Natural killer cell (primary cell): ENCODE results near the gene NOS1AP. TPM values are rescaled to one million over a fixed set of nuclear protein-coding genes. Genes with fewer than 3 reads are reported as not detected.

Source experiments
- ATAC-seq, 3 donors: fragments of 150-1000 bp in 2 of 3; fragments of 200-7000 bp in 1 of 3; cut with Tn5 transposase; 1 replicate in 1 of 3; 2 replicates in 2 of 3; pipeline ENCODE4 v1.10.0; 2021; ENCODE audit warnings: mild to moderate bottlenecking in 2 of 3, moderate library complexity in 2 of 3
- DNase-seq, 2 donors: peaks; one replicate each; pipeline versions ENCODE4 v3.0.0 to v3.0.0-alpha.2; 2013 to 2021; ENCODE audit warnings: mixed read lengths in 1 of 2
- H3K27ac ChIP-seq: one replicate; pipeline ENCODE4 v1.5.1; 2013; ENCODE audit warnings: mild to moderate bottlenecking, low read length
- H3K27me3 ChIP-seq: one replicate; pipeline ENCODE4 v1.6.1; 2013; ENCODE audit warnings: low read length; ENCODE audit not compliant: control insufficient read depth, insufficient read depth
- H3K36me3 ChIP-seq: one replicate; pipeline ENCODE4 v1.6.1; 2013; ENCODE audit warnings: low read length; ENCODE audit not compliant: control insufficient read depth, insufficient read depth
- H3K4me1 ChIP-seq: one replicate; pipeline ENCODE4 v1.6.1; 2013; ENCODE audit warnings: low read length; ENCODE audit not compliant: control insufficient read depth, insufficient read depth
- H3K4me3 ChIP-seq: one replicate; pipeline ENCODE4 v1.5.1; 2013; ENCODE audit warnings: low read length
- H3K9me3 ChIP-seq: one replicate; pipeline ENCODE4 v1.6.1; 2013; ENCODE audit warnings: low read length; ENCODE audit not compliant: control insufficient read depth, insufficient read depth
- H3K27ac Mint-ChIP-seq, 2 donors: one replicate each; pipeline ENCODE4 v1.8.0; 2022; ENCODE audit warnings: mild to moderate bottlenecking in 2 of 2, mixed read lengths in 2 of 2, moderate library complexity in 1 of 2
- H3K27me3 Mint-ChIP-seq, 2 donors: one replicate each; pipeline ENCODE4 v1.8.0; 2022; ENCODE audit warnings: low read depth in 2 of 2, mixed read lengths in 2 of 2
- H3K36me3 Mint-ChIP-seq: one replicate; pipeline ENCODE4 v1.8.0; 2022; ENCODE audit warnings: mixed read lengths
- H3K4me1 Mint-ChIP-seq, 2 donors: one replicate each; pipeline ENCODE4 v1.8.0; 2022; ENCODE audit warnings: mixed read lengths in 2 of 2
- H3K4me3 Mint-ChIP-seq: one replicate; pipeline ENCODE4 v1.8.0; 2022; ENCODE audit warnings: mild to moderate bottlenecking, moderate library complexity, mixed read lengths
- H3K9me3 Mint-ChIP-seq, 2 donors: one replicate each; pipeline ENCODE4 v1.8.0; 2022; ENCODE audit warnings: mixed read lengths in 2 of 2
- CTCF ChIP-seq: fragments of 200-600 bp; IDR thresholded peaks from one replicate; pipeline ENCODE4 v1.8.0; 2022; ENCODE audit warnings: antibody characterized with exemption
- WGBS: methylation state at CpG from one replicate; pipeline ENCODE4 v1.1.7; 2013; ENCODE audit warnings: missing lambda C conversion rate; ENCODE audit not compliant: insufficient coverage; 5-methylcytosine and 5-hydroxymethylcytosine counted together
- intact Hi-C: fragments of 100-400 bp; cut with micrococcal nuclease; formaldehyde crosslinking; loops from one replicate; pipeline ENCODE4 v1.14.2; 2022
- total RNA-seq, 4 donors: library from RNA; stranded (reverse); fragments of 120-200 nt in 1 of 4; gene quantifications; one replicate each; pipeline versions ENCODE4 v1.2.3 to v1.2.4, GENCODE V29; 2013 to 2022

NOS1AP gene
- total RNA-seq, 3 donors from 2014 or later (not counting 1 experiment from before 2014, with no cell fraction given): 0.09 to 0.20 TPM; not detected in 1

- Histone ChIP-seq H3K9me3 (no peaks in the 10 kb centered on the region), H3K4me3 (no peak overlapping the region), H3K27me3 (no peaks in the 10 kb centered on the region), H3K4me1 (no peaks in the 10 kb centered on the region), H3K36me3 (no peaks in the 10 kb centered on the region), H3K27ac (no peak overlapping the region)
- intact Hi-C loops: no loop called here
- no peak for TF ChIP-seq CTCF
- Mint-ChIP-seq H3K36me3 (no peaks in the 10 kb centered on the region), H3K4me3 (no peak overlapping the region), H3K9me3 (no peaks in the 10 kb centered on the region), H3K4me1 (no peaks in the 10 kb centered on the region), H3K27me3 (peaks cover 3 to 10% of the 10 kb centered on the region in 2 donors), H3K27ac (no peak overlapping the region)
- ATAC-seq: no peak
- 100% methylated on average over 1 of the region's 1 CpG for WGBS
- DNase-seq: no peak
Observed at GRCh38 chr1:162342452-162342983, 273.0 kb downstream of the NOS1AP start.

- H3K4me1 Mint-ChIP-seq: no peaks in the 10 kb centered on the region
- intact Hi-C loops: no loop called here
- DNase-seq (no peak), ATAC-seq (no peak)
- no peaks in the 10 kb centered on the region for H3K36me3 Mint-ChIP-seq
- H3K9me3 ChIP-seq: no peaks in the 10 kb centered on the region
- H3K4me3 ChIP-seq: no peak overlapping the region
- H3K36me3 ChIP-seq: no peaks in the 10 kb centered on the region
- TF ChIP-seq CTCF: no peak
- peaks cover under 1 to 1% of the 10 kb centered on the region in 2 donors for H3K27me3 Mint-ChIP-seq
- no peak overlapping the region for H3K27ac ChIP-seq
- WGBS: 76% methylated on average over 5 of the region's 5 CpGs
- no peak overlapping the region for H3K4me3 Mint-ChIP-seq
- no peaks in the 10 kb centered on the region for H3K27me3 ChIP-seq
- no peak overlapping the region for H3K27ac Mint-ChIP-seq
- no peaks in the 10 kb centered on the region for H3K4me1 ChIP-seq
- no peaks in the 10 kb centered on the region for H3K9me3 Mint-ChIP-seq
Observed at GRCh38 chr1:162343470-162343869, 274.0 kb downstream of the NOS1AP start.

GRCh38 chr1:162347281-162347680 is 277.8 kb downstream of the NOS1AP start:
- no peaks in the 10 kb centered on the region for H3K36me3 Mint-ChIP-seq
- H3K9me3 Mint-ChIP-seq: no peaks in the 10 kb centered on the region
- no peak overlapping the region for H3K27ac Mint-ChIP-seq
- TF ChIP-seq CTCF: no peak
- no peak overlapping the region for H3K4me3 Mint-ChIP-seq
- no peaks in the 10 kb centered on the region for H3K4me1 ChIP-seq
- H3K27ac ChIP-seq: no peak overlapping the region
- intact Hi-C loops: no loop called here
- H3K9me3 ChIP-seq: no peaks in the 10 kb centered on the region
- no peak for ATAC-seq
- no peak for DNase-seq
- H3K36me3 ChIP-seq: no peaks in the 10 kb centered on the region
- no peak overlapping the region for H3K4me3 ChIP-seq
- WGBS: 92% methylated on average over 2 of the region's 3 CpGs
- H3K4me1 Mint-ChIP-seq: no peaks in the 10 kb centered on the region
- no peaks in the 10 kb centered on the region for H3K27me3 ChIP-seq
- peaks cover 0 to 5% of the 10 kb centered on the region in 2 donors for H3K27me3 Mint-ChIP-seq
